K562 (cell line): ENCODE results near the gene TLX2. TPM values are rescaled to one million over a fixed set of nuclear protein-coding genes. Genes with fewer than 3 reads are reported as not detected.

ENCODE experiments used
- BCLAF1 ChIP-seq, 2 experiments: fragments of 450-650 bp in 1 of 2; IDR thresholded peaks; 2 replicates each; pipeline ENCODE4 v1.6.1; 2011 to 2017; ENCODE audit warnings: low read depth in 2 of 2, antibody characterized with exemption in 1 of 2, borderline replicate concordance in 1 of 2, low read length in 1 of 2, mild to moderate bottlenecking in 1 of 2, mixed read lengths in 1 of 2; ENCODE audit not compliant: control insufficient read depth in 1 of 2
- BRD4 ChIP-seq: fragments of 200-600 bp; sonication (generic); IDR thresholded peaks from 2 replicates; pipeline ENCODE4 v1.6.1; 2017; ENCODE audit warnings: inconsistent platforms
- CCNT2 ChIP-seq: IDR thresholded peaks from 2 replicates; pipeline ENCODE4 v1.6.1; 2011; ENCODE audit warnings: borderline replicate concordance, low read depth, mild to moderate bottlenecking, moderate library complexity, mixed read lengths, low read length; ENCODE audit not compliant: insufficient read length; ENCODE audit errors: extremely low read depth
- CEBPB ChIP-seq: fragments of 450-650 bp; IDR thresholded peaks from 2 replicates; pipeline ENCODE4 v1.6.1; 2016; ENCODE audit warnings: missing genetic modification characterization, missing compliant biosample characterization
- FOXK1 ChIP-seq: sonication (generic); formaldehyde crosslinking; IDR thresholded peaks from 2 replicates; pipeline ENCODE4 v1.8.0; 2022; ENCODE audit warnings: missing genetic modification reagents, mild to moderate bottlenecking, borderline replicate concordance
- HCFC1 ChIP-seq: IDR thresholded peaks from 2 replicates; pipeline ENCODE4 v1.6.1; 2012; ENCODE audit warnings: low read depth, low read length, improper control_type of control experiment
- KDM4B ChIP-seq, 2 experiments: fragments of 450-650 bp in 1 of 2; sonication (generic) in 1 of 2; IDR thresholded peaks; 2 replicates each; pipeline ENCODE4 v1.6.1; 2016 to 2017; ENCODE audit warnings: borderline replicate concordance in 2 of 2, antibody characterized with exemption in 1 of 2, low read depth in 1 of 2, mild to moderate bottlenecking in 1 of 2
- KLF6 ChIP-seq: fragments of 250-450 bp; sonication (Bioruptor Pico); IDR thresholded peaks from 2 replicates; pipeline ENCODE4 v1.4.0; 2020; ENCODE audit warnings: mild to moderate bottlenecking, moderate library complexity, borderline replicate concordance
- NFYB ChIP-seq: IDR thresholded peaks from 2 replicates; pipeline ENCODE4 v1.6.1; 2011; ENCODE audit warnings: mild to moderate bottlenecking, moderate library complexity; ENCODE audit not compliant: insufficient read length; ENCODE audit errors: extremely low read depth
- PML ChIP-seq: IDR thresholded peaks from 2 replicates; pipeline ENCODE4 v1.6.1; 2012; ENCODE audit warnings: low read length, inconsistent platforms
- POLR2B ChIP-seq: fragments of 450-650 bp; IDR thresholded peaks from 2 replicates; pipeline ENCODE4 v1.6.1; 2018; ENCODE audit warnings: low read depth; ENCODE audit not compliant: partially characterized antibody
- RBM15 ChIP-seq: fragments of 200-400 bp; formaldehyde crosslinking; IDR thresholded peaks from 2 replicates; pipeline ENCODE4 v1.6.1; 2018; ENCODE audit warnings: mild to moderate bottlenecking, low read length, moderate library complexity; ENCODE audit not compliant: insufficient read depth
- RBM25 ChIP-seq: fragments of 200-400 bp; formaldehyde crosslinking; IDR thresholded peaks from 2 replicates; pipeline ENCODE4 v1.6.1; 2018; ENCODE audit warnings: low read length, low read depth, moderate library complexity; ENCODE audit not compliant: severe bottlenecking
- SIRT6 ChIP-seq: IDR thresholded peaks from one replicate; pipeline ENCODE4 v1.6.1; 2012; ENCODE audit warnings: low read depth, mild to moderate bottlenecking, control low read depth, inconsistent platforms, low read length, moderate library complexity
- TFAP4 ChIP-seq: sonication (generic); formaldehyde crosslinking; IDR thresholded peaks from 2 replicates; pipeline ENCODE4 v1.8.0; 2022; ENCODE audit warnings: missing genetic modification reagents, mild to moderate bottlenecking, moderate library complexity, borderline replicate concordance
- THRAP3 ChIP-seq: fragments of 450-650 bp; IDR thresholded peaks from 2 replicates; pipeline ENCODE4 v1.6.1; 2016; ENCODE audit warnings: mild to moderate bottlenecking, inconsistent platforms, borderline replicate concordance
- USF2 ChIP-seq: sonication (generic); formaldehyde crosslinking; IDR thresholded peaks from 2 replicates; pipeline ENCODE4 v1.5.0; 2020; ENCODE audit warnings: missing genetic modification reagents
- ZBTB8A ChIP-seq: fragments of 450-650 bp; IDR thresholded peaks from 2 replicates; pipeline ENCODE4 v1.6.1; 2018; ENCODE audit warnings: mild to moderate bottlenecking, moderate library complexity; ENCODE audit not compliant: partially characterized antibody
- ZNF57 ChIP-seq: fragments of 450-650 bp; formaldehyde crosslinking; IDR thresholded peaks from 2 replicates; pipeline ENCODE4 v1.4.0; 2020; ENCODE audit warnings: mild to moderate bottlenecking, moderate library complexity
- ZNF740 ChIP-seq, 3 experiments: fragments of 200-800 bp in 1 of 3; sonication (Bioruptor generic) in 1 of 3; sonication (generic) in 1 of 3; formaldehyde crosslinking in 1 of 3; IDR thresholded peaks; 2 replicates each; pipeline versions ENCODE4 v1.6.1 to v1.8.0; 2016 to 2022; ENCODE audit warnings: mild to moderate bottlenecking in 2 of 3, missing compliant biosample characterization in 2 of 3, missing genetic modification characterization in 2 of 3, missing genetic modification reagents in 1 of 3
- ZNF778 ChIP-seq: fragments of 450-650 bp; formaldehyde crosslinking; IDR thresholded peaks from 2 replicates; pipeline ENCODE4 v1.4.0; 2020; ENCODE audit warnings: mild to moderate bottlenecking, moderate library complexity
- polyA plus RNA-seq, 8 experiments: library from polyadenylated mRNA; depleted of rRNA in 4 of 8; stranded (reverse) in 5 of 8; unstranded in 3 of 8; fragments of >200 nt; fragmentation: Nextera tagmentation in 2 of 8; fragmentation: Illumina TruSeq in 1 of 8; extraction: Ambion mirVana in 2 of 8; extraction: Trizol in 1 of 8; gene quantifications; 2 replicates each; pipeline versions ENCODE4 v1.2.1 to v1.2.3, GENCODE V29; 2011 to 2014; ENCODE audit warnings: inconsistent platforms in 1 of 8, missing spikeins in 1 of 8
- total RNA-seq, 7 experiments: library from RNA; depleted of rRNA in 6 of 7; stranded (reverse); fragments of >200 nt in 6 of 7; fragmentation: Illumina TruSeq in 2 of 7; extraction: Trizol in 2 of 7; gene quantifications; 2 replicates each; pipeline versions ENCODE4 v1.2.1 to v1.2.3, GENCODE V29; 2011 to 2021; ENCODE audit warnings: low replicate concordance in 1 of 7

The TLX2 gene
- total and polyA plus RNA-seq, 9 of the 15 experiments (the other 6 are each of a cell fraction or from before 2014, with no cell fraction given) = not detected

GRCh38 chr2:74548285-74548899 is 34.1 kb downstream of the TLX2 start (continued):
- TF ChIP-seq RBM15 (no peak), HCFC1 (no peak), BCLAF1 (IDR thresholded peaks at IDR 0.05; ENCODE audit: borderline replicate concordance in 1 of 2, control insufficient read depth in 1 of 2, low read depth in 2 of 2, low read length in 1 of 2) (no peak), FOXK1 (CRISPR knock-in tag) (no peak), USF2 (CRISPR knock-in tag) (no peak), KLF6 (no peak), THRAP3 (no peak), CEBPB (tag) (no peak), BRD4 (0 out of 2 replicates have a peak, but pooled peaks have one; percentile 53), RBM25 (no peak), KDM4B (IDR thresholded peaks at IDR 0.05; ENCODE audit: borderline replicate concordance in 2 of 2, low read depth in 1 of 2) (0 out of 4 replicates have a peak, but pooled peaks of 1 of the 2 experiments have one; percentile 9), ZNF57 (no peak), CCNT2 (no peak), TFAP4 (CRISPR knock-in tag) (peak; percentile 7; the same call in 1 of the 2 replicates), SIRT6 (no peak), NFYB (no peak), POLR2B (no peak), ZNF778 (CRISPR knock-in tag) (no peak), ZNF740 (CRISPR knock-in tag; IDR thresholded peaks at IDR 0.05) (no peak), ZNF740 (tag; IDR thresholded peaks at IDR 0.05) (no peak), ZBTB8A (no peak), PML (no peak)
